Measurements from ENCODE around the gene ZNF426. TPM values are rescaled to one million over a fixed set of nuclear protein-coding genes. Genes with fewer than 3 reads are reported as not detected.

ZNF426 gene
- total RNA-seq: 16.6 and 23.3 TPM in 2 replicates

DNA sequence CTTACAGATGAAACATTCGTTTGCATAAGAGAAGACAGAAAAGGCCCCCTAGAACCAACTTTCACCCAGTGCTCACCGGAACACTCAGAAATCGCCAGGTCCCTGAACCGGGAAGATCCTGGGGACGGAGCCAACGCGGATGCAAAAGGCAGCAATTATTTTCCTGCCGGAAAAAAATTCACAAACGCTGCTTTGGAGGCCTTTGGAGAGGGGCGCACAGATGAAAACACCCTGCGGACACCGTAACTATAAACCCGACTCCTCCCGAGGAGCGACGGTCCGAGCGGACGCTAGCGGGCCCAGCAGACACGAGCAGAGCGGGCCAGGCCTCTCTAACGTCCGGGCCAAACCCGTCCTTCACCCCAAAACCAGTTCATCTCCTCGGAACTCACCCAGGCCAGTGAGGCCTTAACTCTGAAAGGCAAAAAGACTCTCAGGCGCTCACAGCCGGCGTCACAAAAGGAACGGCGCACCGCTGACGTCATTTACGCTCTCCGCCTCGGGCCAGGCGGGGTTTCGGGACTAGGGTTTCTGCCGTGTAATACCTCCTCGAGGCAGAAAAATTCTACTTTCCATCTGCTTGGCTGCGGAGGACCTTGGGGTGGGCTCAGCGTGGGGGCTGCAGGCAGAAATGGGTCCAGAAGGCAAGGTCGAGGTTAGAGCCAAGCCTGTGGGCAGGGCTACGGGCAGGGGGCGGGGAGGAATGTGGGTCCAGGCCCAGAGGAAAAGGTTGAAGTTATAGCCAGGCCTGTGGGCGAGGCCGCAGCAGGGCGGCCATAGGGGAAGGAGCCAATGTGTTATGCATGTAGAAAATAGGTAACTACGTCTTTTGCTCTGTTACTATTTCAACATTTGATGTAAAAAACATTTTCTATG, at the start of gene ZNF426:
ZNF426 (minus strand) TSS at position 463 of the 876 bp plus-strand sequence. CDS start 2,413 bp downstream, outside the sequence.

DNA sequence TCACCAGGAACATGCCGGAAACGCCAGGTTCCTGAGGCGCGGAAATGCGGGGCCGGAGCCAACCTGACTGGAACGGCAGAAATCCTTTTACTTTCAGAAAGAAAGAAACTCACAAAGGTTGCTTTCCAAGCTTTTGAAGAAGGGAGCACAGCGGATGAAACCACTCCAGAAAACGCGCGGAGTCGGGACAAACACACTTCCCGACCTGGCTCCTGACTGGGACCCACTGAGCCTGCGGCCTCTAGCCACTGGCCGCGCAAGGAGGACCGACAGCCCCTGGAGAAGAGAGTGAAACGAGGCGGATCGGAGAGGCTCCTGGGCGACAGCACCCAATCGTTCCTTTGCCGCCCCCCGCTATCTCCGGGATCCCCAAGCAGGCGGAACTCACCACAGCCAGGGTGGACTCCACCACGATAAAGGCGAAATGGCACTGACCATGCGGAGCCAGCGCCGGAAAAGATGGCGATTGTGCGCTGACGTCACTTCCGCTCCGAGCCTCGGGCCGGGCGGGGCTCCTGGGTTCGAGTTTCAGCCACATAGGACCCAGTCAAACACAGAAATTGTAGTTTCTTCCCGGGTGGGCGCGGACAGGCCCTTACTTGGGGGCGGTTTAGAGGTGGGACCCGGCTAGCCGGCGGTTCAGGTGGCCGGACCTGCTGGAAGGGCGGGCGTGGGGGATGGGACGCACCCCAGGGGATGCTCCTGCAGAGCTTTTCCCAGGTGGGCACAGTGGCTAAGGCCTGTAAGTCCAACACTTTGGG, 45.8 kb upstream of the ZNF426 start, which contains the start of gene ZNF121:
ZNF121 (minus strand) TSS at position 432 of the 761 bp plus-strand sequence. CDS start 16,407 bp downstream, outside the sequence.

GRCh38 chr19:9498183-9498902, 40.1 kb downstream of the ZNF426 start, which contains the start of gene ZNF560:
Gene ZNF560 (minus strand): TSS chr19:9498616. CDS start chr19:9475313, 23,303 bp downstream.

Other genes with a start within 250 kb of the ZNF426 start
- 9.1 and 9.6 TPM in 2 replicates for gene ZNF699, start 228.8 kb downstream of the ZNF426 start, total RNA-seq
- 15.0 and 15.6 TPM in 2 replicates for gene ZNF559, start 214.5 kb downstream of the ZNF426 start, total RNA-seq
- gene ZNF177, start 175.6 kb downstream of the ZNF426 start, total RNA-seq: 1.3 and 2.0 TPM in 2 replicates
- 6.2 and 8.7 TPM in 2 replicates for gene ZNF266, start 103.1 kb downstream of the ZNF426 start, total RNA-seq
- gene ZNF560, start 40.0 kb downstream of the ZNF426 start, total RNA-seq: 0.33 and 1.1 TPM in 2 replicates
- 28.0 and 38.9 TPM in 2 replicates for gene ZNF121, start 45.9 kb upstream of the ZNF426 start, total RNA-seq
- 39.2 and 42.5 TPM in 2 replicates for gene ZNF561, start 82.6 kb upstream of the ZNF426 start, total RNA-seq
- 18.0 and 25.0 TPM in 2 replicates for gene ZNF562, start 136.5 kb upstream of the ZNF426 start, total RNA-seq
- gene ZNF846, start 230.1 kb upstream of the ZNF426 start, total RNA-seq: 9.7 and 18.0 TPM in 2 replicates